NB4 (cell line): Measurements from ENCODE around the gene PLEKHG4B.

Experiments used
- MYC ChIP-seq: IDR thresholded peaks from 2 replicates; pipeline ENCODE4 v1.6.1; 2011; ENCODE audit warnings: low read depth, low read length
- POLR2A ChIP-seq: IDR thresholded peaks from 2 replicates; pipeline ENCODE4 v1.6.1; 2011; ENCODE audit warnings: mild to moderate bottlenecking; ENCODE audit not compliant: insufficient read length; ENCODE audit errors: extremely low read depth
- TF ChIP-seq, protein P1 (sequence below): IDR thresholded peaks from one replicate; pipeline ENCODE4 v1.5.1; 2012; ENCODE audit warnings: low read depth, low read length

DNA sequence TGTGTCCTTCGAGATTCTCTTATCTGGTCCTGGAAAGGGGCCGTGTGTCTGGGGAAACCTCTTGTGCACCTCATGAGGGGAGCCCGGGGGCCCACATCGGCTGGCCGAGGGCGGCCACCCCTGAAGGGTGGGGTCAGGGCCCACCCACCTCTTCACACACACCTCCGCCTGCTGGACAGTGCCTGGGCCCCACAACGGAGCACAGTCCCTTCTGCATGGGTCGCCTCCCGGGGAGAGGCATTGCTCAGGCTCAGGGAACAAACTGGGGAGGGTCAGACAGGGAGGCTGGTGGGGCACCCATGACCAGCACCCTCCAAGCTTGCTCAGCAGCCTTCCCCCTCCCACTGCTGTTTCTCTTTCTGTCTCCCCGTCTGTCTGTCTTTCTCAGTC, 98.0 kb downstream of the PLEKHG4B start:
- TF ChIP-seq, protein P1, sequence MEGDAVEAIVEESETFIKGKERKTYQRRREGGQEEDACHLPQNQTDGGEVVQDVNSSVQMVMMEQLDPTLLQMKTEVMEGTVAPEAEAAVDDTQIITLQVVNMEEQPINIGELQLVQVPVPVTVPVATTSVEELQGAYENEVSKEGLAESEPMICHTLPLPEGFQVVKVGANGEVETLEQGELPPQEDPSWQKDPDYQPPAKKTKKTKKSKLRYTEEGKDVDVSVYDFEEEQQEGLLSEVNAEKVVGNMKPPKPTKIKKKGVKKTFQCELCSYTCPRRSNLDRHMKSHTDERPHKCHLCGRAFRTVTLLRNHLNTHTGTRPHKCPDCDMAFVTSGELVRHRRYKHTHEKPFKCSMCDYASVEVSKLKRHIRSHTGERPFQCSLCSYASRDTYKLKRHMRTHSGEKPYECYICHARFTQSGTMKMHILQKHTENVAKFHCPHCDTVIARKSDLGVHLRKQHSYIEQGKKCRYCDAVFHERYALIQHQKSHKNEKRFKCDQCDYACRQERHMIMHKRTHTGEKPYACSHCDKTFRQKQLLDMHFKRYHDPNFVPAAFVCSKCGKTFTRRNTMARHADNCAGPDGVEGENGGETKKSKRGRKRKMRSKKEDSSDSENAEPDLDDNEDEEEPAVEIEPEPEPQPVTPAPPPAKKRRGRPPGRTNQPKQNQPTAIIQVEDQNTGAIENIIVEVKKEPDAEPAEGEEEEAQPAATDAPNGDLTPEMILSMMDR, result no peak
- TF ChIP-seq MYC (no peak), POLR2A (no peak)
